Uterus (tissue), 4 donors: Measurements from ENCODE around the gene LCNL1. TPM values are rescaled to one million over a fixed set of nuclear protein-coding genes. Genes with fewer than 3 reads are reported as not detected.

Source experiments
- DNase-seq, 2 donors: peaks; one replicate each; pipeline ENCODE4 v3.0.0-alpha.2; 2019 to 2020
- H3K27ac ChIP-seq, 2 donors: fragments of 200-600 bp; sonication (generic); 1 replicate in 1 of 2; 2 replicates in 1 of 2; pipeline ENCODE4 v1.5.1; 2016 to 2018
- H3K27me3 ChIP-seq, 2 donors: fragments of 200-600 bp; sonication (generic); one replicate each; pipeline ENCODE4 v1.5.1; 2018 to 2019; ENCODE audit warnings: control low read depth in 1 of 2
- H3K36me3 ChIP-seq, 2 donors: fragments of 200-600 bp; sonication (generic); one replicate each; pipeline ENCODE4 v1.5.1; 2019; ENCODE audit warnings: control low read depth in 1 of 2
- H3K4me1 ChIP-seq, 2 donors: fragments of 200-600 bp; sonication (generic); one replicate each; pipeline ENCODE4 v1.5.1; 2018 to 2019; ENCODE audit warnings: control low read depth in 1 of 2
- H3K4me3 ChIP-seq, 2 donors: fragments of 200-600 bp; sonication (generic); 1 replicate in 1 of 2; 2 replicates in 1 of 2; pipeline ENCODE4 v1.5.1; 2018 to 2019; ENCODE audit warnings: mild to moderate bottlenecking in 1 of 2
- H3K9me3 ChIP-seq, 2 donors: fragments of 200-600 bp; sonication (generic); one replicate each; pipeline ENCODE4 v1.5.1; 2019; ENCODE audit warnings: control low read depth in 1 of 2
- POLR2A ChIP-seq, 2 donors: fragments of 450-650 bp; IDR thresholded peaks; one replicate each; pipeline ENCODE4 v1.6.1; 2016; ENCODE audit warnings: antibody characterized with exemption in 2 of 2, mild to moderate bottlenecking in 1 of 2, moderate library complexity in 1 of 2
- intact Hi-C: fragments of 100-400 bp; cut with DNase I; formaldehyde crosslinking; loops from one replicate; pipeline ENCODE4 v1.15.1; 2023; ENCODE audit warnings: low total_unique reads
- total RNA-seq, 4 donors: library from RNA; depleted of rRNA in 3 of 4; stranded (reverse); fragments of >200 nt in 3 of 4; gene quantifications; one replicate each; pipeline versions ENCODE4 v1.1.0 to v1.2.4, GENCODE V29; 2014 to 2023
- TF ChIP-seq, protein P1 (sequence below), 4 experiments: fragments of 200-600 bp in 2 of 4; fragments of 450-650 bp in 2 of 4; sonication (generic) in 2 of 4; IDR thresholded peaks; one replicate each; pipeline ENCODE4 v1.5.1; 2016 to 2019; ENCODE audit warnings: antibody characterized with exemption in 4 of 4, mild to moderate bottlenecking in 2 of 4, moderate library complexity in 1 of 4
- donor health status: DM: yes; HTN: yes; CAD: no.

LCNL1 gene
- total RNA-seq, 4 donors from 2014 or later = under 0.01 to 6.9 (median 0.54) TPM

DNA sequence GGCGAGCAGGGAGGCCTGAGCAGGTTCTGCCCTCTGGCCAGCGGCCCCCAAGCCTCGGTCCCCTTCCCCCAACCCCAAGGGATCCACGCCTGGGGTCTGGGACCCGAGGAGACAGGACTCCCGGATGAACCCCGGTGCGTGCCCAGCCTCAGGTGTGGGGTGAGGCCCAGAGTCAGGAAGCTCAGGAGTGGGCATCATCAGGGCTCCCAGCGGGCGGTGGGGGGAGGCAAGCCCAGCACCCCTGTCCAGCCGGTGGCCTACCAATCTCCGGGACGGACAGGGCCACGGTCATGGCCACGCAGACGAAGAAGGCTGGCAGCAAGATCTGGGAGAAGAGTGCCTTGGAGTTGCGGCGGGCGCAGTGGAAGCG, 30.8 kb downstream of the LCNL1 start:
- no peaks in the 10 kb centered on the region for H3K36me3 ChIP-seq
- no peaks in the 10 kb centered on the region for H3K9me3 ChIP-seq
- no peak for TF ChIP-seq POLR2A (IDR thresholded peaks at IDR 0.05)
- TF ChIP-seq, protein P1, sequence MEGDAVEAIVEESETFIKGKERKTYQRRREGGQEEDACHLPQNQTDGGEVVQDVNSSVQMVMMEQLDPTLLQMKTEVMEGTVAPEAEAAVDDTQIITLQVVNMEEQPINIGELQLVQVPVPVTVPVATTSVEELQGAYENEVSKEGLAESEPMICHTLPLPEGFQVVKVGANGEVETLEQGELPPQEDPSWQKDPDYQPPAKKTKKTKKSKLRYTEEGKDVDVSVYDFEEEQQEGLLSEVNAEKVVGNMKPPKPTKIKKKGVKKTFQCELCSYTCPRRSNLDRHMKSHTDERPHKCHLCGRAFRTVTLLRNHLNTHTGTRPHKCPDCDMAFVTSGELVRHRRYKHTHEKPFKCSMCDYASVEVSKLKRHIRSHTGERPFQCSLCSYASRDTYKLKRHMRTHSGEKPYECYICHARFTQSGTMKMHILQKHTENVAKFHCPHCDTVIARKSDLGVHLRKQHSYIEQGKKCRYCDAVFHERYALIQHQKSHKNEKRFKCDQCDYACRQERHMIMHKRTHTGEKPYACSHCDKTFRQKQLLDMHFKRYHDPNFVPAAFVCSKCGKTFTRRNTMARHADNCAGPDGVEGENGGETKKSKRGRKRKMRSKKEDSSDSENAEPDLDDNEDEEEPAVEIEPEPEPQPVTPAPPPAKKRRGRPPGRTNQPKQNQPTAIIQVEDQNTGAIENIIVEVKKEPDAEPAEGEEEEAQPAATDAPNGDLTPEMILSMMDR (IDR thresholded peaks at IDR 0.05) = no peak
- H3K27ac ChIP-seq = no peak overlapping the region
- no peaks in the 10 kb centered on the region for H3K4me1 ChIP-seq
- DNase-seq = no peak
- no peaks in the 10 kb centered on the region for H3K27me3 ChIP-seq
- intact Hi-C loops = no loop called here
- H3K4me3 ChIP-seq = no peak overlapping the region

DNA sequence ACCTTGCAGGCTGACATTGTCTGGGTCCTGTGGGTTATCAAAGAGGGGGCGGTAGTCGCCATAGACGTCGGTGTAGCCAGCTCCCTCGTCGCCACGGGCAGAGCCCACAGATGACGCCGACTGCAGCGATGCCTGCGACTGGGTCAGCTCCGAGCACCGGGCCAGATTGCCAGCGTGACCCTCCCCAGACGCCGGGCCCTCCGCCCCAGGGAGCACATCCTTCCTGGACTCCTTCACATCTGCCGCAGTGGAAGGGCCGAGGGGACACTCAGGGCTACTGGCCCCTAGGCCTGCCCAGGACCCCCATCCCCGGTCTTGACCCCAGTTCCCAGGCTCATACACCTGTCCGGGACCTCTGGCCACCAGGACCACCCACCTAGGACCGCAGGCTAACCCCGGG, 31.4 kb downstream of the LCNL1 start:
- TF ChIP-seq, protein P1 (IDR thresholded peaks at IDR 0.05) = no peak
- no peak for TF ChIP-seq POLR2A (IDR thresholded peaks at IDR 0.05)
- Histone ChIP-seq H3K27me3 (no peaks in the 10 kb centered on the region), H3K9me3 (no peaks in the 10 kb centered on the region), H3K4me1 (no peaks in the 10 kb centered on the region), H3K4me3 (no peak overlapping the region), H3K36me3 (no peaks in the 10 kb centered on the region), H3K27ac (no peak overlapping the region)
- intact Hi-C loops = no loop called here
- DNase-seq = no peak

DNA sequence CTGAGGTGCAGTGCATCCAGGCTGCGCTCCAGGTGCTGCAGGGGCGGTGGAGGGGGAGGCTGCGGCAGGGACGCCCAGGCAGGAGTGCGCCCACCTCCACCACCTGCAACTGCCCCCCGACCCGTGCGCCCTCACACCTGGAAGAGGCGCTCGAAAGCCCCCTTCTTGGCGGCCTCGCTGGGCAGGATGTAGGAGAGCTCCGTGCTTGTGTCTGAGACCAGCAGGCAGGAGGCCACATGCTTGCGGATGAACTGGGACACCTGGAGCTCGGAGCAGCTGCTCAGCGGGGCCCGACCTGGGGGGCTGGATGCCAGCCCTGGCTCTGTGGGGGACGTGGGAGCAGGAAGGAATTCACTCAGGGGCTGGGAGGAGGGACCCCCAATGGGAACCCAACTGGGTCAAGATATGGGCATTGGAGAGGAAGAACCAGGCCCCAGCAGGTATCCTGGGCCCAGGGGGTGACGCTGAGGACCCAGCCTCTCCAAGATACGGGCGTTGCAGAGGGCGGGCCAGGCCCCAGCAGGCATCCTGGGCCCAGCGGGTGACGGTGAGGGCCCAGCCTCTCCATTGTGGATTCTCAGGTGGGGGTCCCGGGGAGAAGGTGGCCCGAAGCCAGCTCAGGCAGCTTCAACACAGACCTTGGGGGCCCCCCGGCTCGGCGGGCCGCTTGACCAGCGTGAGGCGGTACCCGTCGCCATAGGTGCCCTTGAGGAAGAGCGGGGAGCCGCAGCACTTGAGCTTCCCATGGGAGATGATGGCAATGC, 32.2 kb downstream of the LCNL1 start:
- Histone ChIP-seq H3K4me3 (no peak overlapping the region), H3K9me3 (no peaks in the 10 kb centered on the region), H3K27ac (no peak overlapping the region), H3K4me1 (no peaks in the 10 kb centered on the region), H3K36me3 (no peaks in the 10 kb centered on the region), H3K27me3 (no peaks in the 10 kb centered on the region)
- intact Hi-C loops = no loop called here
- TF ChIP-seq, protein P1 (IDR thresholded peaks at IDR 0.05) = no peak
- TF ChIP-seq POLR2A (IDR thresholded peaks at IDR 0.05) = no peak
- DNase-seq = no peak

DNA sequence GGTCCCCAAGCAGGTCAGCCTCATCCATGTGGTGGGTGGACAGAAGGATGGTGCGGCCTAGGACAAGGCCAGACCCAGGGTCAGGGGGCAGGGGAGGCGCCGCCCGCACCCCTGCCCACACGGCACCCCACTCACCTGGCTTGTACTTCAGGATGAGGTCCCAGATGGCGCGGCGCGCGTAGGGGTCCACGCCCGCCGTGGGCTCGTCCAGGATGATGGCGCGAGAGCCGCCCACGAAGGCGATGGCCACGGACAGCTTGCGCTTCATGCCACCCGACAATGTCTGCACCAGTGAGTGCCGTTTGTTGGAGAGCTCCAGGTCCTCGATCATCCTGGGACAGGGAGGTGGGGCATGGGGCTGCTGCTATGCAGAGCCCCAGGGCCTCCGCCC, 32.7 kb downstream of the LCNL1 start:
- Histone ChIP-seq H3K27me3 (no peaks in the 10 kb centered on the region), H3K9me3 (no peaks in the 10 kb centered on the region), H3K4me1 (no peaks in the 10 kb centered on the region), H3K36me3 (no peaks in the 10 kb centered on the region), H3K4me3 (no peak overlapping the region), H3K27ac (no peak overlapping the region)
- DNase-seq = no peak
- intact Hi-C loops = no loop called here
- TF ChIP-seq POLR2A (IDR thresholded peaks at IDR 0.05) = no peak
- TF ChIP-seq, protein P1 (IDR thresholded peaks at IDR 0.05) = no peak

DNA sequence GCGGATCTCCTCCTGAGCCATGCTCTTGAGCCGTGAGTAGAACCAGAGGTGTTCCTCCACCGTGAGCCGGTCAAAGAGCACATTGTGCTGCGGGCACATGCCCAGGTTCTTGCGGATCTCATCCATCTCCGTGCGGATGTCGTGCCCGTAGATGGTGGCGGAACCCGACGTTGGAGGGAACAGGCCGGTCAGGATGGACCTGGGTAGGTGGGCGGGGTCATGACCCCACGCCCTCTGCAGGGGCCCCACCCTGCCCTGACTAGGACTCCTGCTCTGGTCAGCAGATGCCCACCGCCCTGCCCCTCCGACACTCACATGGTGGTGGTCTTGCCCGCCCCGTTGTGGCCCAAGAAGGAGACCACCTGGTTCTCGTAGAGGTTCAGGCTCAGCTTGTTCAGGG, 33.2 kb downstream of the LCNL1 start:
- DNase-seq = no peak
- Histone ChIP-seq H3K9me3 (no peaks in the 10 kb centered on the region), H3K27me3 (no peaks in the 10 kb centered on the region), H3K36me3 (no peaks in the 10 kb centered on the region), H3K4me3 (no peak overlapping the region), H3K27ac (no peak overlapping the region), H3K4me1 (no peaks in the 10 kb centered on the region)
- TF ChIP-seq, protein P1 (IDR thresholded peaks at IDR 0.05) = no peak
- TF ChIP-seq POLR2A (IDR thresholded peaks at IDR 0.05) = no peak
- intact Hi-C loops = no loop called here
